Skeletal muscle satellite cell (primary cell): Measurements from ENCODE around the gene SLC35D2. TPM values are rescaled to one million over a fixed set of nuclear protein-coding genes. Genes with fewer than 3 reads are reported as not detected.
A peak's percentile ranks its signal among the peaks of the same experiment; 100 is the strongest.

Experiments
- H3K27me3 ChIP-seq: 2 replicates; pipeline ENCODE4 v1.7.0; 2013; ENCODE audit warnings: low read length; ENCODE audit not compliant: control insufficient read depth, insufficient read depth
- H3K36me3 ChIP-seq: 2 replicates; pipeline ENCODE4 v1.7.0; 2013; ENCODE audit warnings: mild to moderate bottlenecking, control low read depth, low read length; ENCODE audit not compliant: insufficient read depth
- H3K4me1 ChIP-seq: 2 replicates; pipeline ENCODE4 v1.7.0; 2013; ENCODE audit warnings: low read length; ENCODE audit not compliant: control insufficient read depth, insufficient read depth
- H3K4me2 ChIP-seq: 2 replicates; pipeline ENCODE4 v1.7.0; 2013; ENCODE audit warnings: mild to moderate bottlenecking, low read length
- H3K4me3 ChIP-seq: 2 replicates; pipeline ENCODE4 v1.7.0; 2013; ENCODE audit warnings: low read length
- H3K9ac ChIP-seq: 2 replicates; pipeline ENCODE4 v1.7.0; 2013; ENCODE audit warnings: mild to moderate bottlenecking, low read depth, low read length, moderate library complexity
- H3K9me3 ChIP-seq: replicated peaks from 2 replicates; pipeline ENCODE4 v1.7.0; 2013; ENCODE audit warnings: mild to moderate bottlenecking, control low read depth, low read length
- total RNA-seq: library from RNA; depleted of rRNA; stranded (reverse); fragments of >200 nt; gene quantifications from 2 replicates; pipeline ENCODE4 v1.2.3, GENCODE V29; 2012; rRNA removed

Gene SLC35D2
- 11.6 and 13.4 TPM in 2 replicates for total RNA-seq

- no peaks in the 10 kb centered on the region for H3K27me3 ChIP-seq
- H3K4me1 ChIP-seq = peaks cover 11% of the 10 kb centered on the region
- peak within 1 kb of the TSS; percentile 83 for H3K4me2 ChIP-seq
- H3K36me3 ChIP-seq = no peaks in the 10 kb centered on the region
- no peaks in the 10 kb centered on the region for H3K9me3 ChIP-seq
- peak within 1 kb of the TSS; percentile 87 for H3K9ac ChIP-seq
- peak within 1 kb of the TSS; percentile 71 for H3K4me3 ChIP-seq
These were observed at the start of gene SLC35D2 for GRCh38 chr9:96383165-96383942. Gene SLC35D2 (minus strand): TSS chr9:96383711. CDS start chr9:96383634, 77 bp downstream.

GRCh38 chr9:96430377-96430776, 46.9 kb upstream of the SLC35D2 start:
- no peak overlapping the region for H3K4me3 ChIP-seq
- no peaks in the 10 kb centered on the region for H3K36me3 ChIP-seq
- H3K4me2 ChIP-seq = no peak overlapping the region
- H3K9ac ChIP-seq = no peak overlapping the region
- no peaks in the 10 kb centered on the region for H3K27me3 ChIP-seq
- no peaks in the 10 kb centered on the region for H3K9me3 ChIP-seq
- no peaks in the 10 kb centered on the region for H3K4me1 ChIP-seq

GRCh38 chr9:96429732-96430131, 46.2 kb upstream of the SLC35D2 start:
- Histone ChIP-seq H3K9me3 (no peaks in the 10 kb centered on the region), H3K9ac (no peak overlapping the region), H3K36me3 (no peaks in the 10 kb centered on the region), H3K4me2 (no peak overlapping the region), H3K4me1 (no peaks in the 10 kb centered on the region), H3K4me3 (no peak overlapping the region), H3K27me3 (no peaks in the 10 kb centered on the region)

- no peak overlapping the region for H3K4me2 ChIP-seq
- H3K9ac ChIP-seq = no peak overlapping the region
- H3K4me3 ChIP-seq = no peak overlapping the region
- no peaks in the 10 kb centered on the region for H3K9me3 ChIP-seq
- H3K27me3 ChIP-seq = no peaks in the 10 kb centered on the region
- peaks cover 8% of the 10 kb centered on the region for H3K4me1 ChIP-seq
- no peaks in the 10 kb centered on the region for H3K36me3 ChIP-seq
These were observed 42.1 kb upstream of the SLC35D2 start for GRCh38 chr9:96425500-96426169.

GRCh38 chr9:96423985-96424336, 40.5 kb upstream of the SLC35D2 start:
- no peak overlapping the region for H3K4me3 ChIP-seq
- no peaks in the 10 kb centered on the region for H3K36me3 ChIP-seq
- H3K9me3 ChIP-seq = no peaks in the 10 kb centered on the region
- H3K27me3 ChIP-seq = no peaks in the 10 kb centered on the region
- H3K4me2 ChIP-seq = no peak overlapping the region
- no peak overlapping the region for H3K9ac ChIP-seq
- peaks cover 20% of the 10 kb centered on the region for H3K4me1 ChIP-seq

- peaks cover 20% of the 10 kb centered on the region for H3K4me1 ChIP-seq
- no peaks in the 10 kb centered on the region for H3K36me3 ChIP-seq
- no peaks in the 10 kb centered on the region for H3K27me3 ChIP-seq
- H3K9me3 ChIP-seq = no peaks in the 10 kb centered on the region
- H3K4me3 ChIP-seq = no peak overlapping the region
- no peak overlapping the region for H3K9ac ChIP-seq
- H3K4me2 ChIP-seq = no peak overlapping the region
These were observed 39.9 kb upstream of the SLC35D2 start for GRCh38 chr9:96423322-96423984.

- H3K4me2 ChIP-seq = peak overlapping the region; percentile 99
- H3K36me3 ChIP-seq = no peaks in the 10 kb centered on the region
- H3K4me1 ChIP-seq = peaks cover 27% of the 10 kb centered on the region
- H3K4me3 ChIP-seq = no peak overlapping the region
- no peaks in the 10 kb centered on the region for H3K27me3 ChIP-seq
- H3K9ac ChIP-seq = peak overlapping the region; percentile 98
- no peaks in the 10 kb centered on the region for H3K9me3 ChIP-seq
These were observed 37.1 kb upstream of the SLC35D2 start for GRCh38 chr9:96420468-96421219.

GRCh38 chr9:96419691-96419969, 36.1 kb upstream of the SLC35D2 start:
- peak overlapping the region; percentile 99 for H3K4me2 ChIP-seq
- H3K4me1 ChIP-seq = peaks cover 27% of the 10 kb centered on the region
- no peaks in the 10 kb centered on the region for H3K36me3 ChIP-seq
- H3K9ac ChIP-seq = peak overlapping the region; percentile 98
- no peaks in the 10 kb centered on the region for H3K9me3 ChIP-seq
- peak overlapping the region; percentile 89 for H3K4me3 ChIP-seq
- no peaks in the 10 kb centered on the region for H3K27me3 ChIP-seq

- Histone ChIP-seq H3K9me3 (no peaks in the 10 kb centered on the region), H3K4me1 (peaks cover 27% of the 10 kb centered on the region), H3K36me3 (no peaks in the 10 kb centered on the region), H3K4me2 (peak overlapping the region; percentile 99), H3K9ac (peak overlapping the region; percentile 98), H3K27me3 (no peaks in the 10 kb centered on the region), H3K4me3 (peak overlapping the region; percentile 89)
These were observed 35.6 kb upstream of the SLC35D2 start for GRCh38 chr9:96418920-96419690.

GRCh38 chr9:96418083-96418919, 34.8 kb upstream of the SLC35D2 start, which contains the start of gene ZNF367:
Gene ZNF367 (minus strand): TSS chr9:96418370. CDS start chr9:96418032, 338 bp downstream.
- H3K36me3 ChIP-seq = no peaks in the 10 kb centered on the region
- H3K4me2 ChIP-seq = peak within 1 kb of the TSS; percentile 100
- H3K4me1 ChIP-seq = peaks cover 27% of the 10 kb centered on the region
- H3K9ac ChIP-seq = peak within 1 kb of the TSS; percentile 98
- H3K27me3 ChIP-seq = no peaks in the 10 kb centered on the region
- H3K4me3 ChIP-seq = peak within 1 kb of the TSS; percentile 89
- H3K9me3 ChIP-seq = no peaks in the 10 kb centered on the region
